WTC11 (cell line): ENCODE data around the gene SDE2. TPM values are rescaled to one million over a fixed set of nuclear protein-coding genes. Genes with fewer than 3 reads are reported as not detected.
A peak's percentile ranks its signal among the peaks of the same experiment; 100 is the strongest.

Experiments
- ATAC-seq: fragments of 200-7000 bp; cut with Tn5 transposase; 2 replicates; pipeline ENCODE4 v1.10.0; 2021; ENCODE audit warnings: mild to moderate bottlenecking, moderate library complexity
- CTCF ChIA-PET: fragments of 300-600 bp; sonication (Branson Sonifier 250); formaldehyde crosslinking; loops from one replicate; lab custom pipeline; 2021; ENCODE audit warnings: antibody characterized with exemption; lab: Charles Lee
- POLR2A ChIA-PET: fragments of 350-600 bp; sonication (Branson Sonifier 250); formaldehyde crosslinking; loops from one replicate; lab custom pipeline; 2021; ENCODE audit warnings: antibody characterized with exemption; lab: Charles Lee
- DNase-seq: peaks from one replicate; pipeline ENCODE4 v3.0.0; 2021; ENCODE audit warnings: low spot score
- H3K27ac Mint-ChIP-seq: 2 replicates; pipeline ENCODE4 v1.8.0; 2021; ENCODE audit warnings: mixed read lengths
- H3K27me3 Mint-ChIP-seq: 2 replicates; pipeline ENCODE4 v1.8.0; 2021; ENCODE audit warnings: low read depth, mild to moderate bottlenecking, moderate library complexity, mixed read lengths
- H3K36me3 Mint-ChIP-seq: 2 replicates; pipeline ENCODE4 v1.8.0; 2021; ENCODE audit warnings: mixed read lengths
- H3K4me1 Mint-ChIP-seq: 2 replicates; pipeline ENCODE4 v1.8.0; 2022; ENCODE audit warnings: mixed read lengths
- H3K4me3 Mint-ChIP-seq: 2 replicates; pipeline ENCODE4 v1.8.0; 2021; ENCODE audit warnings: mild to moderate bottlenecking, moderate library complexity, mixed read lengths
- H3K9me3 Mint-ChIP-seq: 2 replicates; pipeline ENCODE4 v1.8.0; 2021; ENCODE audit warnings: mixed read lengths
- ATF1 ChIP-seq: sonication (generic); formaldehyde crosslinking; IDR thresholded peaks from 2 replicates; pipeline ENCODE4 v1.8.1; 2023; ENCODE audit warnings: mild to moderate bottlenecking, moderate library complexity, missing genetic modification reagents
- ATF2 ChIP-seq: sonication (generic); formaldehyde crosslinking; IDR thresholded peaks from 2 replicates; pipeline ENCODE4 v1.8.1; 2022; ENCODE audit warnings: low read depth, missing genetic modification reagents, borderline replicate concordance
- CREB1 ChIP-seq: sonication (generic); formaldehyde crosslinking; IDR thresholded peaks from 2 replicates; pipeline ENCODE4 v1.8.0; 2023; ENCODE audit warnings: mild to moderate bottlenecking, missing genetic modification reagents
- CTCF ChIP-seq: fragments of 200-600 bp; IDR thresholded peaks from 2 replicates; pipeline ENCODE4 v1.8.0; 2022; ENCODE audit warnings: antibody characterized with exemption
- ETV6 ChIP-seq: sonication (generic); formaldehyde crosslinking; IDR thresholded peaks from 2 replicates; pipeline ENCODE4 v1.8.1; 2022; ENCODE audit warnings: mild to moderate bottlenecking, missing genetic modification reagents
- FOXK1 ChIP-seq: sonication (generic); formaldehyde crosslinking; IDR thresholded peaks from 2 replicates; pipeline ENCODE4 v1.8.0; 2022; ENCODE audit warnings: mild to moderate bottlenecking, moderate library complexity, missing genetic modification reagents
- GABPB1 ChIP-seq: sonication (generic); formaldehyde crosslinking; IDR thresholded peaks from 2 replicates; pipeline ENCODE4 v1.8.1; 2023; ENCODE audit warnings: mild to moderate bottlenecking, missing genetic modification reagents
- MYBL2 ChIP-seq: sonication (generic); formaldehyde crosslinking; IDR thresholded peaks from 2 replicates; pipeline ENCODE4 v1.8.1; 2023; ENCODE audit warnings: mild to moderate bottlenecking, moderate library complexity, missing genetic modification reagents
- NR3C1 ChIP-seq: sonication (generic); formaldehyde crosslinking; conservative IDR thresholded peaks from 2 replicates; pipeline ENCODE4 v1.8.1; 2023; ENCODE audit warnings: low read depth, mild to moderate bottlenecking, missing genetic modification reagents
- RELA ChIP-seq: sonication (generic); formaldehyde crosslinking; IDR thresholded peaks from 2 replicates; pipeline ENCODE4 v1.8.1; 2022; ENCODE audit warnings: missing genetic modification reagents, mild to moderate bottlenecking, borderline replicate concordance
- SMAD3 ChIP-seq: sonication (generic); formaldehyde crosslinking; IDR thresholded peaks from 2 replicates; pipeline ENCODE4 v1.8.0; 2022; ENCODE audit warnings: missing genetic modification reagents, mild to moderate bottlenecking, borderline replicate concordance
- SP1 ChIP-seq: sonication (generic); formaldehyde crosslinking; conservative IDR thresholded peaks from 2 replicates; pipeline ENCODE4 v1.8.1; 2022; ENCODE audit warnings: missing genetic modification reagents
- ZBTB21 ChIP-seq: sonication (generic); formaldehyde crosslinking; IDR thresholded peaks from 2 replicates; pipeline ENCODE4 v1.8.1; 2023; ENCODE audit warnings: mild to moderate bottlenecking, missing genetic modification reagents, borderline replicate concordance
- ZNF121 ChIP-seq: sonication (generic); formaldehyde crosslinking; IDR thresholded peaks from 2 replicates; pipeline ENCODE4 v1.8.0; 2023; ENCODE audit warnings: missing genetic modification reagents
- ZNF317 ChIP-seq: sonication (generic); formaldehyde crosslinking; IDR thresholded peaks from 2 replicates; pipeline ENCODE4 v1.8.1; 2023; ENCODE audit warnings: low read depth, mild to moderate bottlenecking, moderate library complexity, missing genetic modification reagents, borderline replicate concordance
- ZNF416 ChIP-seq: fragments of 250-450 bp; sonication (Bioruptor Pico); IDR thresholded peaks from 2 replicates; pipeline ENCODE4 v1.9.0; 2021; ENCODE audit warnings: mild to moderate bottlenecking, inconsistent platforms
- total RNA-seq: library from RNA; stranded (reverse); gene quantifications from 3 replicates; pipeline ENCODE4 v1.2.3, GENCODE V29; 2021
- TF ChIP-seq, protein P1 (sequence below): sonication (generic); formaldehyde crosslinking; IDR thresholded peaks from 2 replicates; pipeline ENCODE4 v1.8.0; 2023; ENCODE audit warnings: missing genetic modification reagents, mild to moderate bottlenecking, borderline replicate concordance
- TF ChIP-seq, protein P2 (sequence below): fragments of 250-450 bp; sonication (Bioruptor Pico); IDR thresholded peaks from 2 replicates; pipeline ENCODE4 v1.9.0; 2021; ENCODE audit warnings: mild to moderate bottlenecking

The SDE2 gene
- total RNA-seq, 1 experiment from 2014 or later, result 17.2 TPM

DNA sequence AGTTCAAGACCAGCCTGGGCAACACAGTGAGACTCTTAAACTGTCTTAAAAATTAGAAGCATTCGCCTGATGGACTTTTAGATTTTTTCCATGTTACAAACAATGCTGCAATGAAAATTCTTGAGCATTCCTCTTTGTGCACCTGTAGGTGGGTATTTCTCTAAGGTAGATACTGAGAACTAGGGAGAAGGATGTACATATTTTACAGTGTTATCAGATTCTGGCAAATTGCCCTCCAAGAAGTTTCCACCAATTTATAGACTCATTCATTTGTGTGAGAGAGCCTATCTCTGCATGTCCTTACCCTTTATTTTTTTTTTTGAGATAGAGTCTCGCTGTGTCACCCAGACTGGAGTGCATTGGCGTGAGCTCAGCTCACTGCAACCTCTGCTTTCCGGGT is 45.8 kb downstream of the SDE2 start (continued):
- TF ChIP-seq, protein P1, sequence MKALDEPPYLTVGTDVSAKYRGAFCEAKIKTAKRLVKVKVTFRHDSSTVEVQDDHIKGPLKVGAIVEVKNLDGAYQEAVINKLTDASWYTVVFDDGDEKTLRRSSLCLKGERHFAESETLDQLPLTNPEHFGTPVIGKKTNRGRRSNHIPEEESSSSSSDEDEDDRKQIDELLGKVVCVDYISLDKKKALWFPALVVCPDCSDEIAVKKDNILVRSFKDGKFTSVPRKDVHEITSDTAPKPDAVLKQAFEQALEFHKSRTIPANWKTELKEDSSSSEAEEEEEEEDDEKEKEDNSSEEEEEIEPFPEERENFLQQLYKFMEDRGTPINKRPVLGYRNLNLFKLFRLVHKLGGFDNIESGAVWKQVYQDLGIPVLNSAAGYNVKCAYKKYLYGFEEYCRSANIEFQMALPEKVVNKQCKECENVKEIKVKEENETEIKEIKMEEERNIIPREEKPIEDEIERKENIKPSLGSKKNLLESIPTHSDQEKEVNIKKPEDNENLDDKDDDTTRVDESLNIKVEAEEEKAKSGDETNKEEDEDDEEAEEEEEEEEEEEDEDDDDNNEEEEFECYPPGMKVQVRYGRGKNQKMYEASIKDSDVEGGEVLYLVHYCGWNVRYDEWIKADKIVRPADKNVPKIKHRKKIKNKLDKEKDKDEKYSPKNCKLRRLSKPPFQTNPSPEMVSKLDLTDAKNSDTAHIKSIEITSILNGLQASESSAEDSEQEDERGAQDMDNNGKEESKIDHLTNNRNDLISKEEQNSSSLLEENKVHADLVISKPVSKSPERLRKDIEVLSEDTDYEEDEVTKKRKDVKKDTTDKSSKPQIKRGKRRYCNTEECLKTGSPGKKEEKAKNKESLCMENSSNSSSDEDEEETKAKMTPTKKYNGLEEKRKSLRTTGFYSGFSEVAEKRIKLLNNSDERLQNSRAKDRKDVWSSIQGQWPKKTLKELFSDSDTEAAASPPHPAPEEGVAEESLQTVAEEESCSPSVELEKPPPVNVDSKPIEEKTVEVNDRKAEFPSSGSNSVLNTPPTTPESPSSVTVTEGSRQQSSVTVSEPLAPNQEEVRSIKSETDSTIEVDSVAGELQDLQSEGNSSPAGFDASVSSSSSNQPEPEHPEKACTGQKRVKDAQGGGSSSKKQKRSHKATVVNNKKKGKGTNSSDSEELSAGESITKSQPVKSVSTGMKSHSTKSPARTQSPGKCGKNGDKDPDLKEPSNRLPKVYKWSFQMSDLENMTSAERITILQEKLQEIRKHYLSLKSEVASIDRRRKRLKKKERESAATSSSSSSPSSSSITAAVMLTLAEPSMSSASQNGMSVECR, result no peak
- no peak for TF ChIP-seq SP1 (CRISPR knock-in tag)
- no peak for TF ChIP-seq CTCF

GRCh38 chr1:225950905-225951497 is 48.1 kb downstream of the SDE2 start:
- peaks cover 6% of the 10 kb centered on the region; the same call in 1 of the 2 replicates for H3K9me3 Mint-ChIP-seq
- ATAC-seq (peak; percentile 73), DNase-seq (peak; percentile 82)
- POLR2A ChIA-PET, result no interaction called here
- no peak overlapping the region for H3K27ac Mint-ChIP-seq
- no peaks in the 10 kb centered on the region for H3K36me3 Mint-ChIP-seq
- H3K27me3 Mint-ChIP-seq, result peaks cover 99% of the 10 kb centered on the region
- TF ChIP-seq ATF2, result no peak
- TF ChIP-seq ATF1, result no peak
- peak; percentile 65; the same call in 1 of the 2 replicates for TF ChIP-seq ZNF121 (CRISPR knock-in tag)
- peaks cover 44% of the 10 kb centered on the region for H3K4me1 Mint-ChIP-seq
- H3K4me3 Mint-ChIP-seq, result no peak overlapping the region
- CTCF ChIA-PET, result interaction anchor here (0.8 to 3.7 kb wide), 6 partner anchors 11 to 470 kb away, joined by 3 to 24 read pairs (median 5); partner anchors contain the start of gene LEFTY2

DNA sequence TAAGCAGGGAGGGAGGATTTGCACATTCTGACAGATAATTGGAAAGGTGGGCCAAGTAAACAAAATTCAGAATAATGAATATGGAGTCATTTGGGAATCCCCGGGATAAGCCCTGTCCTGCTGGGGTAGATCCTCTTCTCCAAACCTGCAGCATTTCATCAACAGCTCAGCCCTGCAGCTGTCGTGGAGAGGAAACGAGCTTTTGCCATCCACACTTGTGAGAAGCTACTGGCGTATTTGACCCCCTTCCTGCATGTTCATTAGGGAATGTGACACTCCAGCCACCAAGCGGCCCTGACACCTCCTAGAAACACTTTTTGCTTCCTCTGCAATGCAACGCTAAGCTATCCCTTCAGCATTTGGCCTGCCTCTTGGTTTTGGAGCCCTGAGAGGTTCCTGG is 50.1 kb downstream of the SDE2 start:
- Mint-ChIP-seq H3K4me3 (no peak overlapping the region), H3K27me3 (peaks cover 99% of the 10 kb centered on the region), H3K27ac (no peak overlapping the region), H3K4me1 (peaks cover 64% of the 10 kb centered on the region), H3K9me3 (no peaks in the 10 kb centered on the region), H3K36me3 (no peaks in the 10 kb centered on the region)
- CTCF ChIA-PET, result interaction anchor here (0.6 to 3.7 kb wide), 5 partner anchors 10 to 474 kb away, joined by 3 to 24 read pairs (median 5); partner anchors contain the start of gene LEFTY2
- ATAC-seq (no peak), DNase-seq (no peak)
- POLR2A ChIA-PET, result interaction anchor here (0.8 to 1.2 kb wide), 2 partner anchors 9 to 50 kb away, joined by 7 read pairs; no protein-coding TSS in a partner anchor
- no peak for TF ChIP-seq CREB1 (CRISPR knock-in tag)
- no peak for TF ChIP-seq NR3C1 (CRISPR knock-in tag)
- TF ChIP-seq ETV6 (CRISPR knock-in tag), result no peak
- no peak for TF ChIP-seq SMAD3
- no peak for TF ChIP-seq CTCF
- TF ChIP-seq, protein P2, sequence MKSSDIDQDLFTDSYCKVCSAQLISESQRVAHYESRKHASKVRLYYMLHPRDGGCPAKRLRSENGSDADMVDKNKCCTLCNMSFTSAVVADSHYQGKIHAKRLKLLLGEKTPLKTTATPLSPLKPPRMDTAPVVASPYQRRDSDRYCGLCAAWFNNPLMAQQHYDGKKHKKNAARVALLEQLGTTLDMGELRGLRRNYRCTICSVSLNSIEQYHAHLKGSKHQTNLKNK (CRISPR knock-in tag), result no peak
- no peak for TF ChIP-seq ATF2
- TF ChIP-seq ZNF317 (CRISPR knock-in tag), result no peak
- no peak for TF ChIP-seq FOXK1 (CRISPR knock-in tag)
- no peak for TF ChIP-seq ZNF416
- no peak for TF ChIP-seq ZBTB21
- TF ChIP-seq ATF1, result no peak
- TF ChIP-seq RELA, result no peak
- no peak for TF ChIP-seq MYBL2
- no peak for TF ChIP-seq GABPB1
- TF ChIP-seq, all 79 proteins: peak for 0
